NCI-H510A treated with DMSO at 0.1 percent for 48 hours (cell line): Measurements from ENCODE around the gene MRPL40.
"Not testable (repeated sequence)": the region's sequence is repeated elsewhere in the genome, so short reads cannot be mapped to it uniquely, and the experiment has no call there.

Experiments
- DNase-seq: peaks from one replicate; lab custom pipeline; 2025; lab: John Stamatoyannopoulos, UW

MRPL40 gene

DNA sequence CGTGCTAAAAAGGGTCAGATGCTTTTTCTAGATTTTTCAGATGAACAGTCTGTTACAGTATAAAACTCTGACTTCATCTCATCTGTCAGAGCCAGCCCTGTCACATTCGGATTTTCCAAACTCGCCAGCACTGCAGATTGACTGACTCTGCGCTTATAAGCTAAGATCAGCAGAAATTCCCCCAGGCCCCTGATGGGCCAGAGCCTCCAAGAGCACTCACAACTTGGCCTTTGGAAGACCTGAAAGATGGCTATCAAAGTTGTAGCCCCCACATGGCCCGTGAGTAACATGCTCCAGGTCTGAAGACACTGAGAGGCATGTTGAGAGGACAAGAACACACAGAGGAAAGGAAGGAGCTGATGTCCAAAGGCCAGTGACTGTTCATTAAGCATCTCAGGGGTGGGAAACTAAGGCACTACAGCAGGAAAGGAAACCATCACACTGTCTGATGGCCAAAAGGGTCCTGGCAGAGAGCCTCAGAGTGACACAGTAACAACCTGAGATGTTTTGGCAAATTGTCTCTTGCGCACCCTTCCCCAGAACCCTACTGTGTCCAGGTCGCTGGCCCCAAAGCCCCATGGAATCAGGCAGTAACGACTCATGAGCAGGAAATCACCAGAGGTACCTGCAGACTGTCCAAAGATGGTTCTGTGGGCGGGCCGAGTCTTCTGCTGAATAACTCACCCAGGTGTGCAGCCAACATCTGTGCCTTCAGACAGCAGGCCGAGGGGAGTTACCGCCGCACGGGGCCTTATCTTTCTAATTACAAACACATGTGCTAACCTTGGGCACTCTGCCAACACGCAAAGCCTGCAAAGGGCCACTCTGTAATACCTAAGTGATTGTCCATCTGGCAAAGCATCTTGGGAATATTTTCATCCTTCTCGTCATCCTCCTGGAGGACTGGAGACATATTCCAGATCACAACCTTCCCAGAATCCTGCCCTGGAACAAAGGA lies 24.4 kb upstream of the MRPL40 start:
- no peak for DNase-seq

- DNase-seq = no peak
Observed at GRCh38 chr22:19410941-19411689, 21.2 kb upstream of the MRPL40 start.

DNA sequence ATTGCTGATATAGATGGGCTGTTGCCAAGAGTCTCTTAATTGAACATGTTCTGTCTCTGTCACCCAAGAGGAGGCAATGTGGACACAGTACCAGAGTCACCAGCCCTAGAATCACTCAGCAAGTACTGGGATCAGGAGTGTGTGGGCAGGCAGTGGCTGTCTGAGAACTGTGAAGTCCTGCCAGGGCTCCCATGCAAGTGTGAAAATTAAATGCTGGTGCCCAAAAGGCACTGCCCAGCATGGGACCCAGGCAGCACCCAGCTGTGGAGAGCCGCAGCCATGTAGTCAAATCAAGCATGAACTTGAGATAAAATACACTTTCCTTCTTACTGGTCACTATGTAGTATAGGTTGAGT lies 20.7 kb upstream of the MRPL40 start:
- no peak for DNase-seq

DNA sequence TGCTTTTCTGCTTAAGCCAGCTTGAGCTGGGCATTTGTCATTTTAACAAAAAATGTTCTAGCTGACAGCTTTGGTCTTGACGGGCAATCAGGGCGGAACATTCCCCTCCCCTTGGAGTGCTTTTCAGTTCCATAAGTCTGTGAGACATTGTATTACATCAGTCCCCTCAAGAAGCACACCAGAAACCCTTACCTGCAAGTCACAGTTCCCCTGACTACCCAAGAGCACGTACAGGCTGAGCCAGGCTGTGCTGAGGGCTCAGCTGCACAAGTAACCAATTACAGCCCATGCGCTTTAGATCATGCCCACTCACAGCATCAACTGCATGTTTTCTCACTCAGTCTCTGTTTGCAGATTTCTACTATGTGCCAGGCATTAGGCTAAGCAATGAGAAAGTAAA lies 19.9 kb upstream of the MRPL40 start:
- no peak for DNase-seq

DNA sequence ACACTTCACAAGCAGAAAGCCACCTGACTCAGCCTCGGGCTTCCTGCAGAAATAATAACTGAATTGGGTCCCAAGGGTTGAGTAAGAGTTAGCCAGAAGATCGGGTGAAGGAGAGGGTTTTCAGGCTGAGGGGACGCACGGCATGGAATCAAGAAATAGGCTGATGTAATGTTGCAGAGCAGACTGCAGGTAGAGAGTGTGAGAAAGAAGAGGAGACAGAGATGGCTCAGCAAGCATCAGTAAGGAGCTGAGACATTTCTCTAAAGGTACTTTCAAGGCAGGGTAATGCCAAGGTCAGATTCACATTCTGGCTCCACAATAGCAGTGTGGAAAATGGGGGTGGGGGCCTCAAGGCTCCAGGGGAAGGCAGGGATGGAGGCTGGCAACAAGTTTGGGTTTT lies 19.4 kb upstream of the MRPL40 start:
- DNase-seq = no peak

DNA sequence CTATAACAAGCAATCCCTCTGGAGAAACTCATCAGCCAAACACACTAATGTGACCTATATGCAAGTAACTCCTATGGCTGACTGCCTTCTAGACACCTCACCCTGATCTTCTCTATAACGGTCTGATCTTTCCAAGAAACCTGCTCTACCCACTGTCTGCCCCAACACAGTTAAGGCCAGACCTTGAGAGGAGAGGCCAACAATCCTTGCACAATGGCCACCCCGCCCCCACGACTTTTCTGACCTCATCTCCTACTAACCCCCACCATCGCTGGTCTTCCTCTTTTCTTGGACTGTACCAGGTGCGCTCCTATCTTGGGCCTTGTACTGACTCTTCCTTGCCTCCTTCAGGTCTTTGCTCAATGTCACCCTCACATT lies 13.3 kb upstream of the MRPL40 start:
- DNase-seq = no peak

DNA sequence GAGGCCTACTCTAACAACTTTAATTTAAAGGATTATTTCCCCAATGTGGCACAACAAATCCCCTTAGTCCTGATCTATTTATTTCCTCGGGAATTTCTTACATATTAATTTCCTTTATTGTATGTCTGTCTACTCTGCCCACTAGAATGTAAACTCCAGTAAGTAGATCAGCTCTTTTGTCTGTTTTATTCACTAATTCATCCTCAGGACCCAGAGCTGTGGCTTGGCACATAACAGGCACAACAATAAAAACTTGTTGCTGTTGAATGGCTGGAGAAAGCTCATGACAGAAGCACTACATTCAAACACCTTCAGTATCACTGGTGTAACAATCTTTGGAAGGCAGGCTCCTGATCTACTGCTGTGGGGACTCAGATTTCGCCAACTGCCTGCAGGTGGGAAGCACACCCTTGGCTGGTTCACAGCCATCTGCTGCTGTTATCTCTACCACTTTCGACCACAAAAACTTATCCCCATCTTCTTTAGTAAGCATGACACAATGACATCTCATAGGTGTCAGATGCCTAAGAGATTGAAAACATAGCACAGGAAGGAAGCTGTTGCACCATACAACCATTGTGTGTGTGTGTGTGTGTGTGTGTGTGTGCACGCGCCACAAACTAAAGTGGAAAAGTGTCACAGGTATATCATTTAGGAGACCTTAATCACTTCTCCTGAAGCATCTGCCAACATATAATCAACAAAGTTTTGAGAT lies 12.7 kb upstream of the MRPL40 start:
- no peak for DNase-seq

- no peak for DNase-seq
Observed at GRCh38 chr22:19420321-19420720, 12.0 kb upstream of the MRPL40 start.

GRCh38 chr22:19422440-19423301 lies 9.7 kb upstream of the MRPL40 start:
- DNase-seq = no peak

DNA sequence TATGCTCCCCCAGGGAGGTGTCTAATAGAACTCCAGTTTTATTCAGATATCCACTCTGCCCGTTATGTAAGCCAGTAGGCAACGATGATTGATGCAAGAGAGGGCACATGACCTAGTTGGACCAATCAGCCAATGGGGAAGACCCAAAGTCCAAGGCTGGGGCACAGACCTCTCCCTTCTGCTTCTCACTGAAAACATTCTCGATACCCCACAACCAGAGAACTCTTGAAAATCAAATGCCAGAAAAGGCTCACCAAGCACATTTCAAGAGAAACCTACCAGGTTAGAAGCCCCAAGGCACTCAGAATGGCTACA lies 8.2 kb upstream of the MRPL40 start:
- no peak for DNase-seq

DNA sequence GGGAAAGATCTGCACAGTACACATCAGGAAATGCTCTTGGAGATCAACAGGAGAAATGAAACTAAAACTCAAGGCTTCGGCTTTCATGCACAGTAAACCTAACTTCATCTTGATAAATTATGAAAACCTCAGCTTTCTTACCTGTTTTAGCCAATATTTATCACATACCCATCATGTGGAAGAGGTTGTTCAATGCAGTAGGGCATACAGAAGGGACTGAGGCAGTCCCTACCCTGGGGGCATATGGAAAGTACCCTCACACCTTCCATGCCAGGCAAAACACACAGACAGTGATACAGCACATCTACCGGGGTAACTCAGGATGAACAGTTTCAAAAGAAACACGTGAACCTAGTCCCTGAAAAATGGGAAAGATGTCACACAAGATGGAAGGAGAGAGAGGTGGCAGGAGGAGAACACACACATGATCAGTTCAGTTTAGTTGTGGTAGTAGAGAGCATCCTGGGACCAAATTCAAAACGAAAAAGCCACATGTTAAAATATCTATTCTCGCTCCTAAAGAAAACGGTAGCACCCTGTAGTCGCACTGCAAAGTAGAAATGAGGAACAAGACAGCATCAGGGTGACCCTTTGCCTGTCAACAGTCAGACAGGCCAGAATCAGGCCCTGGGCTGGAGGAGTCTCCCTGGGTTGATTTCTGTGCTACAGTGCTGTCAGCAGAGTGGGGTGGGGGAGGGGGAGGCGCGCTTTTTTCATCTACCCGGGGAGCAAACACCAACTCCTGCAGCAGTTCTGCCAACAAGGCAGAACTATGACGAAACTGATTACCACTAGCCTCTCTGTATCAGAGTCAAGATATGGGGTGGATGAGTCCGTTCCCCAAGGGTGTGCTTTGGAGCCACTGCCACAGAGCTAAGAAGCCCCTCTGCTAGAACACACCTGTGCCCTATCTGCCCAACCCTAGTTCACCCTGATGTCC lies 2.1 kb upstream of the MRPL40 start:
- no peak for DNase-seq

DNA sequence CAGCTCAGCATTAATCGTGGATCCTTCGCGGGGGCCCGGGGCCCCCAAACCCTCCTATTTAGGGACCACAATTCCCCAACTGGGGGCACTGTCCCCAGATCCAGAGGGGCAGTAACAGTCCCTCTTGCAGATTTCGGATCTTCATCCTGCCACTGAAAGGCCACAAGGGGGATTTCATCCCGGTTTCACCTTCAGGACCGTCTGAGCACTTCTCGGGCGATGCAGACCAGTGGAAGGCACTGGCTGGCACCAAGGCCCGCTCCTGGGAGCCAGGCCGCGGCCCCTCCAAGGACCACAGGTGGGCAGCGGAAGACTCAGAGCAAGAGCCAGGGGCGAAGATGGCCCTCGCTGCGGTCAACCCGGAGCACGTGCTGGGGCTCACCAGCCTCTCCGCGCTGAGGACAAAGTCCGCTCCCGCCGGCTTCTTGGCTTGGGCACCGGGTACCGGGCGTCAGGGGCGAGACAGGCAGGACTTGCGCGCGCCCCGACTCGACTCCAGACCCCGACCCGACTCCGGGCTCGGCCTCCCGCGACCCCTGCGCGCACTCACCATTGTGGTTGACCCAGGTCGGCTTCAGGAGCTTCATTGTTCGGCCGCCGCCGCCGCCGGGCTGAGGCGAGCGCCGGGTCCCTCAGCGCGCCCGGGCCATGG lies 1.3 kb upstream of the MRPL40 start:
- no peak for DNase-seq

DNA sequence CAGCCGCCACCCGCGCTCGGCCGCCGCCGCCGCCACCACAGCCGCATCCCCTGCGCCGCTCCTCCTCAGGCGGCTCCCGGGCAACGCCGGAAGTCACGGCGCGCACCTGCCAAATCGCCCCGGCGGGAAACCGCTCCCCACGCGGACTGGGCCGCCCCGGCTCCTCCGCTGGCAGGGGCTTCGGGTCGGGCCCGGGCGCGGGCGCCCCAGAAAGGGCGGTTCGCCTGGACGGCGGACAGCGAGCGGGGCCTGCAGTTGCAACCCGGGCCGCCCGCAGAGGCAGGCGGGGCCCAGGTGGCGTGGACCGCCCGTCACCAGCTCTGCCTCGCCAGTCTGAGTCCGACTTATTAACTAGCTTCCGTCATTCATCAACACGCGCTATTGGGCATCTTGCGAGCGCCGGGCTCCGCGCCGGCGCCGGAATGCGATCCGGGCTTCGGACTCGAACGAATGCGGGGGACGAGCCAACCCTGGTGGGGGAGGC lies 654 bp upstream of the MRPL40 start, which contains the start of gene HIRA:
HIRA (minus strand) TSS at position 85 of the 484 bp plus-strand sequence. CDS start 257 bp downstream, outside the sequence.
- peak; percentile 12 for DNase-seq

- DNase-seq = no peak
Observed at GRCh38 chr22:19434401-19434800, 2.1 kb downstream of the MRPL40 start.

- DNase-seq = no peak
Observed at GRCh38 chr22:19434829-19435580, 2.7 kb downstream of the MRPL40 start.

GRCh38 chr22:19436444-19437161 lies 4.3 kb downstream of the MRPL40 start:
- not testable (repeated sequence) for DNase-seq

- DNase-seq = peak; percentile 17
Observed at GRCh38 chr22:19438298-19438697, 6.0 kb downstream of the MRPL40 start.

- no peak for DNase-seq
Observed at GRCh38 chr22:19440411-19441195, 8.3 kb downstream of the MRPL40 start.
